Fibroblast of lung (primary cell): ENCODE data around the gene TRAK1.

ENCODE experiments used
- EZH2 ChIP-seq: IDR thresholded peaks from 2 replicates; pipeline ENCODE4 v1.5.1; 2012; ENCODE audit warnings: low read length, control low read depth, mild to moderate bottlenecking; ENCODE audit errors: missing control alignments
- TF ChIP-seq, protein P1 (sequence below), 2 donors: IDR thresholded peaks in 1 of 2; conservative IDR thresholded peaks in 1 of 2; 1 replicate in 1 of 2; 2 replicates in 1 of 2; pipeline ENCODE4 v1.5.1; 2011 to 2012; ENCODE audit warnings: low read length in 2 of 2, control low read depth in 1 of 2, inconsistent platforms in 1 of 2, low read depth in 1 of 2, mild to moderate bottlenecking in 1 of 2

DNA sequence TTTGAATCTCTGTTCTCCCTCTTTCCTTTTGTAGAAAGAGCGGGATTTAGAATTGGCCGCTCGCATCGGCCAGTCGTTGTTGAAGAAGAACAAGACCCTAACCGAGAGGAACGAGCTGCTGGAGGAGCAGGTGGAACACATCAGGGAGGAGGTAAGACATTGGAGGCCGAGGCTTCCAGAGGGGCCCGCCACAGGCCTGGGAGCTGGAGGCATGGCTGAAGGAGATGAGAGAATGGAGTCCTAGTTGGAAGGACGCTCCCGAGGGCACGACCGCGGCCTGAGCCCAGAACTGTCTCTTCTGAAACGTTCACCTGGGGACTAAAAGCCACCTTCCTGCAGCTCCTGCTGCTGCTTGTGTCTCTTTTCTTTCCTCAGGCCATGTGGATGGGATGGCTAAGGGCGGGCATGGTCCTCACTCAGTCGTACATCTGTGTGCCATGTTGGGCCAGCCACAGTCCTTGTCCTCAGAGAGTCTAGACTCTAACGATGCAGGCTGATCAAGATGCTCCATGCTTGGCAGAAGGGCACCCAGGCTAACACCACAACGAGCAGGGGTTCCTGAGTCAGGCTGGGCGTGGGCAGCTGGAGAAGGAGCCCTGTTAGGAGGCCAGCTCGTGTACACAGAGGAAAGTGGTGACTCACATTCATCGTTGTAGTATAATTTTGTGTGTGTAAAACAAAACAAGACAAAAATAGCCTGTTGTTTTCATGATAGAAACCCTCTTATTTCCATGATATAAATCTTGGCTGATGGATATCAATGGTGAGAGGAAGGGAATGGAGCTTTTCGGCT, 93.7 kb downstream of the TRAK1 start:
- TF ChIP-seq, protein P1, sequence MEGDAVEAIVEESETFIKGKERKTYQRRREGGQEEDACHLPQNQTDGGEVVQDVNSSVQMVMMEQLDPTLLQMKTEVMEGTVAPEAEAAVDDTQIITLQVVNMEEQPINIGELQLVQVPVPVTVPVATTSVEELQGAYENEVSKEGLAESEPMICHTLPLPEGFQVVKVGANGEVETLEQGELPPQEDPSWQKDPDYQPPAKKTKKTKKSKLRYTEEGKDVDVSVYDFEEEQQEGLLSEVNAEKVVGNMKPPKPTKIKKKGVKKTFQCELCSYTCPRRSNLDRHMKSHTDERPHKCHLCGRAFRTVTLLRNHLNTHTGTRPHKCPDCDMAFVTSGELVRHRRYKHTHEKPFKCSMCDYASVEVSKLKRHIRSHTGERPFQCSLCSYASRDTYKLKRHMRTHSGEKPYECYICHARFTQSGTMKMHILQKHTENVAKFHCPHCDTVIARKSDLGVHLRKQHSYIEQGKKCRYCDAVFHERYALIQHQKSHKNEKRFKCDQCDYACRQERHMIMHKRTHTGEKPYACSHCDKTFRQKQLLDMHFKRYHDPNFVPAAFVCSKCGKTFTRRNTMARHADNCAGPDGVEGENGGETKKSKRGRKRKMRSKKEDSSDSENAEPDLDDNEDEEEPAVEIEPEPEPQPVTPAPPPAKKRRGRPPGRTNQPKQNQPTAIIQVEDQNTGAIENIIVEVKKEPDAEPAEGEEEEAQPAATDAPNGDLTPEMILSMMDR (conservative IDR thresholded peaks at IDR 0.05 in 1 of 2, IDR thresholded peaks at IDR 0.05 in 1 of 2; ENCODE audit: low read depth in 1 of 2, low read length in 2 of 2) = no peak
- no peak for TF ChIP-seq EZH2
